A549 treated with DMSO at 1 μM for 4 hours (cell line): ENCODE measurements around the gene SPRED2. TPM values are rescaled to one million over a fixed set of nuclear protein-coding genes. Genes with fewer than 3 reads are reported as not detected.

Experiments
- total RNA-seq: library from RNA; stranded (reverse); fragments of 200-300 nt; extraction: Qiagen RNA extraction; gene quantifications from 5 replicates; pipeline ENCODE4 v1.2.3, GENCODE V29; 2022; ENCODE audit warnings: low read depth

SPRED2 gene, protein sequence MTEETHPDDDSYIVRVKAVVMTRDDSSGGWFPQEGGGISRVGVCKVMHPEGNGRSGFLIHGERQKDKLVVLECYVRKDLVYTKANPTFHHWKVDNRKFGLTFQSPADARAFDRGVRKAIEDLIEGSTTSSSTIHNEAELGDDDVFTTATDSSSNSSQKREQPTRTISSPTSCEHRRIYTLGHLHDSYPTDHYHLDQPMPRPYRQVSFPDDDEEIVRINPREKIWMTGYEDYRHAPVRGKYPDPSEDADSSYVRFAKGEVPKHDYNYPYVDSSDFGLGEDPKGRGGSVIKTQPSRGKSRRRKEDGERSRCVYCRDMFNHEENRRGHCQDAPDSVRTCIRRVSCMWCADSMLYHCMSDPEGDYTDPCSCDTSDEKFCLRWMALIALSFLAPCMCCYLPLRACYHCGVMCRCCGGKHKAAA
- total RNA-seq: 28.5 to 37.7 TPM (median 34.3 TPM) in 5 replicates

GRCh38 chr2:65432227-65433190, at the start of gene SPRED2:
Gene SPRED2, minus strand, starts transcription at chr2:65432599. Its CDS starts 612 bp downstream, at chr2:65431987.

Other genes with a start within 250 kb of the SPRED2 start
- 151 to 199 TPM (median 174 TPM) in 5 replicates for gene ACTR2, start 204.8 kb downstream of the SPRED2 start, total RNA-seq